K562 (cell line): ENCODE data around the gene SLC7A6OS. TPM values are rescaled to one million over a fixed set of nuclear protein-coding genes. Genes with fewer than 3 reads are reported as not detected.

Source experiments
- ATAC-seq: fragments of 200-7000 bp; cut with Tn5 transposase; 3 replicates; pipeline ENCODE4 v1.9.1; 2020; ENCODE audit warnings: moderate library complexity
- BruUV-seq: library from RNA; stranded (reverse); fragments of 400-500 nt; replicated peaks from 2 replicates; lab custom pipeline; 2021; lab: Mats Ljungman, UMichigan
- CTCF ChIA-PET: fragments of 300-600 bp; formaldehyde crosslinking; extraction: SDS; loops from one replicate; lab custom pipeline; 2021; ENCODE audit warnings: low intra/inter-chr PET ratio; lab: Yijun Ruan, JAX
- POLR2A ChIA-PET: fragments of 300-600, 350-650 bp; sonication (Branson Sonifier 250); formaldehyde crosslinking; extraction: SDS; loops from one replicate; lab custom pipeline; 2021; ENCODE audit warnings: antibody characterized with exemption, inconsistent platforms; lab: Yijun Ruan, JAX
- DNase-seq, 4 experiments: peaks; one replicate each; pipeline versions ENCODE4 v3.0.0 to v3.0.0-alpha.2; 2011 to 2018; ENCODE audit warnings: low spot score in 3 of 4, mixed read lengths in 3 of 4; ENCODE audit errors: extremely low read depth in 1 of 4
- FAIRE-seq: peaks from 2 replicates; lab custom pipeline; 2011; peaks lifted over from hg19 to GRCh38; lab: Jason Lieb, UNC
- H2AFZ ChIP-seq: 2 replicates; pipeline ENCODE4 v1.6.0; 2011; ENCODE audit warnings: low read depth, low read length, control low read depth, inconsistent platforms
- H3K27ac ChIP-seq: fragments of 200-600 bp; 3 replicates; pipeline ENCODE4 v1.8.0; 2011; ENCODE audit warnings: low read depth, mild to moderate bottlenecking, control low read depth, inconsistent platforms, low read length, moderate library complexity, mixed read lengths; ENCODE audit errors: extremely low read depth
- H3K27me3 ChIP-seq, 2 experiments: fragments of 300-600 bp in 1 of 2; 2 replicates in 1 of 2; 3 replicates in 1 of 2; pipeline versions ENCODE4 v1.6.0 to v1.8.0; 2011; ENCODE audit warnings: inconsistent platforms in 2 of 2, low read length in 2 of 2, mild to moderate bottlenecking in 1 of 2, mixed read lengths in 1 of 2, moderate library complexity in 1 of 2; ENCODE audit not compliant: control insufficient read depth in 2 of 2, insufficient read depth in 2 of 2
- H3K36me3 ChIP-seq: fragments of 300-600 bp; 3 replicates; pipeline ENCODE4 v1.8.0; 2011; ENCODE audit warnings: mild to moderate bottlenecking, low read length, inconsistent platforms; ENCODE audit not compliant: control insufficient read depth, insufficient read depth
- H3K4me1 ChIP-seq, 2 experiments: fragments of 200-600 bp in 1 of 2; replicated peaks in 1 of 2; 2 replicates in 1 of 2; 3 replicates in 1 of 2; pipeline versions ENCODE4 v1.5.1 to v1.8.0; 2011; ENCODE audit warnings: inconsistent platforms in 2 of 2, low read length in 2 of 2, mild to moderate bottlenecking in 1 of 2, mixed read lengths in 1 of 2, moderate library complexity in 1 of 2; ENCODE audit not compliant: control insufficient read depth in 2 of 2, insufficient read depth in 2 of 2
- H3K4me2 ChIP-seq: 2 replicates; pipeline ENCODE4 v1.6.1; 2011; ENCODE audit warnings: low read length, control low read depth, inconsistent platforms, mixed read lengths; ENCODE audit not compliant: insufficient read depth
- H3K4me3 ChIP-seq: fragments of 200-600 bp; sonication (generic), shearing (Covaris generic); 2 replicates; pipeline ENCODE4 v1.5.1; 2016; ENCODE audit warnings: control low read depth, inconsistent platforms
- H3K79me2 ChIP-seq: fragments of 200-600 bp; 3 replicates; pipeline ENCODE4 v1.8.0; 2011; ENCODE audit warnings: low read length, inconsistent platforms; ENCODE audit not compliant: control insufficient read depth, insufficient read depth
- H3K9ac ChIP-seq, 2 experiments: 2 replicates each; pipeline versions ENCODE4 v1.6.0 to v1.6.1; 2011; ENCODE audit warnings: low read depth in 2 of 2, low read length in 2 of 2, control low read depth in 1 of 2, inconsistent platforms in 1 of 2, mild to moderate bottlenecking in 1 of 2, mixed read lengths in 1 of 2; ENCODE audit not compliant: insufficient read depth in 1 of 2
- H3K9me1 ChIP-seq: one replicate; pipeline ENCODE4 v1.6.0; 2011; ENCODE audit warnings: inconsistent platforms, mild to moderate bottlenecking, low read length, moderate library complexity; ENCODE audit not compliant: control insufficient read depth, insufficient read depth
- H3K9me3 ChIP-seq: replicated peaks from 2 replicates; pipeline ENCODE4 v1.5.1; 2011; ENCODE audit warnings: low read depth, low read length, inconsistent platforms; ENCODE audit not compliant: control insufficient read depth, insufficient read depth
- H4K20me1 ChIP-seq: replicated peaks from 2 replicates; pipeline ENCODE4 v1.6.1; 2011; ENCODE audit warnings: low read length, inconsistent platforms, mixed read lengths; ENCODE audit not compliant: control insufficient read depth, insufficient read depth
- ARHGAP35 ChIP-seq: fragments of 450-650 bp; IDR thresholded peaks from 2 replicates; pipeline ENCODE4 v1.6.1; 2018; ENCODE audit not compliant: partially characterized antibody
- CEBPG ChIP-seq, 3 experiments: fragments of 200-800 bp in 1 of 3; sonication (Bioruptor generic) in 1 of 3; sonication (generic) in 1 of 3; formaldehyde crosslinking in 1 of 3; IDR thresholded peaks in 2 of 3; conservative IDR thresholded peaks in 1 of 3; 2 replicates each; pipeline versions ENCODE4 v1.6.1 to v1.8.0; 2016 to 2022; ENCODE audit warnings: missing compliant biosample characterization in 2 of 3, missing genetic modification characterization in 2 of 3, mild to moderate bottlenecking in 1 of 3, missing genetic modification reagents in 1 of 3
- CGGBP1 ChIP-seq: fragments of 250-450 bp; sonication (Bioruptor Pico); IDR thresholded peaks from 2 replicates; pipeline ENCODE4 v1.9.0; 2021; ENCODE audit warnings: mild to moderate bottlenecking
- DPF2 ChIP-seq: fragments of 450-650 bp; IDR thresholded peaks from 2 replicates; pipeline ENCODE4 v1.6.1; 2016
- MCM2 ChIP-seq: fragments of 450-650 bp; IDR thresholded peaks from 2 replicates; pipeline ENCODE4 v1.6.1; 2017; ENCODE audit warnings: low read depth, mild to moderate bottlenecking
- NFIX ChIP-seq: fragments of 250-450 bp; sonication (Bioruptor Pico); IDR thresholded peaks from 2 replicates; pipeline ENCODE4 v1.4.0; 2020; ENCODE audit warnings: low read depth, mild to moderate bottlenecking, moderate library complexity
- NUFIP1 ChIP-seq: fragments of 450-650 bp; IDR thresholded peaks from 2 replicates; pipeline ENCODE4 v1.6.1; 2018; ENCODE audit not compliant: partially characterized antibody
- PHF8 ChIP-seq: fragments of 200-600 bp; sonication (generic); IDR thresholded peaks from 2 replicates; pipeline ENCODE4 v1.6.1; 2012; ENCODE audit warnings: mixed run types, mild to moderate bottlenecking, inconsistent platforms, low read length, moderate library complexity, borderline replicate concordance
- ZNF407 ChIP-seq: fragments of 450-650 bp; IDR thresholded peaks from 2 replicates; pipeline ENCODE4 v1.6.1; 2016; ENCODE audit warnings: low read depth
- ZNF778 ChIP-seq: fragments of 450-650 bp; formaldehyde crosslinking; IDR thresholded peaks from 2 replicates; pipeline ENCODE4 v1.4.0; 2020; ENCODE audit warnings: mild to moderate bottlenecking, moderate library complexity
- WGBS: fragments of 100-300 bp; shearing (Covaris generic); methylation state at CpG from one replicate; pipeline ENCODE4 v1.1.6; 2016; ENCODE audit warnings: low coverage, mixed read lengths; ENCODE audit not compliant: insufficient coverage; ENCODE audit errors: missing lambda C conversion rate; 5-methylcytosine and 5-hydroxymethylcytosine counted together
- in situ Hi-C: fragments of 300-500 bp; cut with MboI; formaldehyde crosslinking; loops from 4 replicates; pipeline ENCODE4 v1.15.0; 2018; ENCODE audit warnings: inconsistent platforms, mixed read lengths
- intact Hi-C: fragments of 100-400 bp; cut with micrococcal nuclease; formaldehyde crosslinking; loops from 2 replicates; pipeline ENCODE4 v1.14.2; 2022
- polyA plus RNA-seq, 8 experiments: library from polyadenylated mRNA; depleted of rRNA in 4 of 8; stranded (reverse) in 5 of 8; unstranded in 3 of 8; fragments of >200 nt; fragmentation: Nextera tagmentation in 2 of 8; fragmentation: Illumina TruSeq in 1 of 8; extraction: Ambion mirVana in 2 of 8; extraction: Trizol in 1 of 8; gene quantifications; 2 replicates each; pipeline versions ENCODE4 v1.2.1 to v1.2.3, GENCODE V29; 2011 to 2014; ENCODE audit warnings: inconsistent platforms in 1 of 8, missing spikeins in 1 of 8
- total RNA-seq, 7 experiments: library from RNA; depleted of rRNA in 6 of 7; stranded (reverse); fragments of >200 nt in 6 of 7; fragmentation: Illumina TruSeq in 2 of 7; extraction: Trizol in 2 of 7; gene quantifications; 2 replicates each; pipeline versions ENCODE4 v1.2.1 to v1.2.3, GENCODE V29; 2011 to 2021; ENCODE audit warnings: low replicate concordance in 1 of 7

The SLC7A6OS gene
- total and polyA plus RNA-seq, 9 of the 15 experiments (the other 6 are each of a cell fraction or from before 2014, with no cell fraction given) = 2.7 to 23.6 (median 17.2) TPM

GRCh38 chr16:68255712-68256111 is 55.0 kb downstream of the SLC7A6OS start (continued):
- TF ChIP-seq CEBPG (CRISPR knock-in tag; IDR thresholded peaks at IDR 0.05) (no peak), CEBPG (tag; conservative IDR thresholded peaks at IDR 0.05 in 1 of 2, IDR thresholded peaks at IDR 0.05 in 1 of 2) (no peak), NUFIP1 (no peak)

- POLR2A ChIA-PET = no interaction called here
- H3K27me3 ChIP-seq = no peaks in the 10 kb centered on the region
- no peaks in the 10 kb centered on the region for H3K9me3 ChIP-seq
- H3K36me3 ChIP-seq = peaks cover 10% of the 10 kb centered on the region; the same call in 1 of the 3 replicates
- peaks cover 0 to 3% of the 10 kb centered on the region in 2 experiments; a peak in 1 of 5 replicates for H3K4me1 ChIP-seq
- H4K20me1 ChIP-seq = no peaks in the 10 kb centered on the region
- BruUV-seq = no TSS peak
- no peak overlapping the region for H3K4me3 ChIP-seq
- H2AFZ ChIP-seq = no peak overlapping the region
- no peak for TF ChIP-seq PHF8
- no peak for TF ChIP-seq NUFIP1
- TF ChIP-seq ZNF407 = no peak
- TF ChIP-seq ARHGAP35 = no peak
- TF ChIP-seq DPF2 = no peak
- TF ChIP-seq ZNF778 (CRISPR knock-in tag) = no peak
- no peak for TF ChIP-seq CGGBP1 (CRISPR knock-in tag)
- no peak for TF ChIP-seq NFIX (CRISPR knock-in tag)
- TF ChIP-seq MCM2 = no peak
- TF ChIP-seq, all 486 proteins: peak for 0
- CTCF ChIA-PET = no interaction called here
- WGBS = 86% methylated on average over 4 of the region's 4 CpGs
- no peak for DNase-seq
- no peak for ATAC-seq
- no peaks in the 10 kb centered on the region for H3K79me2 ChIP-seq
- in situ Hi-C loops = no loop called here
- no peak overlapping the region for H3K27ac ChIP-seq
- intact Hi-C loops = no loop called here
- no peak overlapping the region for H3K9ac ChIP-seq
- FAIRE-seq = no peak
- peaks cover 4% of the 10 kb centered on the region for H3K9me1 ChIP-seq
- no peak overlapping the region for H3K4me2 ChIP-seq
Observed at GRCh38 chr16:68253721-68254120, 57.0 kb downstream of the SLC7A6OS start.
